Occipital lobe (tissue), 2 donors: Measurements from ENCODE around the gene KIFC3. TPM values are rescaled to one million over a fixed set of nuclear protein-coding genes. Genes with fewer than 3 reads are reported as not detected.
"Not testable (repeated sequence)": the region's sequence is repeated elsewhere in the genome, so short reads cannot be mapped to it uniquely, and the experiment has no call there.

Experiments
- DNase-seq: peaks from one replicate; lab custom pipeline; 2025; lab: John Stamatoyannopoulos, UW
- total RNA-seq: library from RNA; depleted of rRNA; stranded (reverse); fragments of >200 nt; gene quantifications from one replicate; pipeline ENCODE4 v1.2.3, GENCODE V29; 2014

The KIFC3 gene
- total RNA-seq, 1 donor from 2014 or later: 44.6 TPM

DNA sequence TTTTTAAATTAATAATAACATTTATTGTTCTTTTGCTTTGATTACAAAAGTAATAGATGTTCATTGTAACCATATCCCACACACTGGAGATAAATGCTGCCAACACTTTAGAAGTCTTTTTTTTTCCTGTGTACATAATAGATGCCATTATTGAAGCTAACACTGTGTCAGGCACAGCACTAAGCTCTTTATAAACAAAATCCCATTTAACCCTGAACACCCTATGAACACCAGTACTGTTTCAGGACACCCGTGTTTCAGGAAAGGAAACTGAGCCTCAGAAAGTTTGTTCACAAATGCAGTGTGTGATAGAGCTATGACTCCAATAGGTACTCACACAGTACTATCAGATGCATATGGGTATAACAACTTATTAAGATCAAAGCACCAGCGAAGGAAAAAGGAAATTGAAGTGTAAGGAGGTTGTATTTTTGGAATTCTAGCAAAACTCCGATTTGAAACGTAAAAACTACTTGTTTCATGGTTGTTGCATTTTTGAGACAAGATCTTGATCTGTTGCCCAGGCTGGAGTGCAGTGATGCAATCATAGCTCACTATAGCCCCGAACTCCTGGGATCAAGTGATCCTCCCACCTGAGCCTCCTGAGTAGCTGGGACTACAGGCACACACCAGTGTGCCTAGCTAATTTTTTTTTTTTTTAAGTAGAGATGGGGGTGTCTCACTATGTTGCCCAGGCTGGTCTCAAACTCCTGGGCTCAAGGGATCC lies 2.0 kb upstream of the KIFC3 start:
- no peak for DNase-seq

DNA sequence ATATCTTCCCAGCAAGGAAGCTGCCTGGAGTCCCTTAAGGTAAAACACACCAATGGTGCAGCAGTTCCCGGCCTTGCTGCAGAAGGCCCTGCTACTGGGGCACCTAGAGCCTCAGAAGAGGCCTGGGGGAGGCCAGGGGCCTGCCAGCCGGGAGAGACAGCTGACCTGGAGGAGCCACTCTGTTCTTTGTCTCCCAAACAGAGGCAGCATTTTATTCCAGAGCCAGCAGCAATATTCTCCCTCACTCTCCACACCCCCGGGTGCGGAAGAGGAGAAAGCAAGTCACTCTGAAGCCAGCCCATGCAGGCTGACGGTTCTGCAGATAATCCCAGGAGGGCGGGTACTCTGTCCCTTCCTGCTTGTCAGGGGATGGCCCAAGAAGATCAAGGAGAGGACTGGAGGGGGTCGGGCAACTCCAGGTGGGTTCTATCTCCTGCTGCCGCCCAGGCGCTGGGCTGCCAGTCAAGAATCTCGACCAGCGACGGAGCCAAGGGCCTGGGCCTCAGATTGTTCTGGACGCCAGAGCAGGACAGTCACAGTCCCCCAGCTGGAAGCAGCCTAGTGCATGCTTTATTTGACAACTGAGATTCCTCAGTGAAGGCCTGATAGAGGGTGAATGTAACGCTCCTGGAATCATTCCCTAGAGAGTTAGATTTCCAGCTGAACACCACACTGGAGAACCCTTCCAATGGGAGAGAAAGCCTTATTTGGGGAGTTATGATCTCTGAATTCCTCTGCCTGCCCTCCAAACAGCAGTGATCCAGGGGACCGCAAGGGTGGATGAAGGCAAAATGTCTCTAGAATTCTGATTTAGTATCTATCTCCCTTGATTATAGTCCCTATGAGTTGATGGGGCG lies 1.1 kb upstream of the KIFC3 start:
- peak; percentile 73 for DNase-seq

GRCh38 chr16:57801809-57802340 lies 416 bp downstream of the KIFC3 start:
- DNase-seq: no peak

GRCh38 chr16:57801098-57801808 lies 1.0 kb downstream of the KIFC3 start:
- DNase-seq: peak; percentile 18

DNA sequence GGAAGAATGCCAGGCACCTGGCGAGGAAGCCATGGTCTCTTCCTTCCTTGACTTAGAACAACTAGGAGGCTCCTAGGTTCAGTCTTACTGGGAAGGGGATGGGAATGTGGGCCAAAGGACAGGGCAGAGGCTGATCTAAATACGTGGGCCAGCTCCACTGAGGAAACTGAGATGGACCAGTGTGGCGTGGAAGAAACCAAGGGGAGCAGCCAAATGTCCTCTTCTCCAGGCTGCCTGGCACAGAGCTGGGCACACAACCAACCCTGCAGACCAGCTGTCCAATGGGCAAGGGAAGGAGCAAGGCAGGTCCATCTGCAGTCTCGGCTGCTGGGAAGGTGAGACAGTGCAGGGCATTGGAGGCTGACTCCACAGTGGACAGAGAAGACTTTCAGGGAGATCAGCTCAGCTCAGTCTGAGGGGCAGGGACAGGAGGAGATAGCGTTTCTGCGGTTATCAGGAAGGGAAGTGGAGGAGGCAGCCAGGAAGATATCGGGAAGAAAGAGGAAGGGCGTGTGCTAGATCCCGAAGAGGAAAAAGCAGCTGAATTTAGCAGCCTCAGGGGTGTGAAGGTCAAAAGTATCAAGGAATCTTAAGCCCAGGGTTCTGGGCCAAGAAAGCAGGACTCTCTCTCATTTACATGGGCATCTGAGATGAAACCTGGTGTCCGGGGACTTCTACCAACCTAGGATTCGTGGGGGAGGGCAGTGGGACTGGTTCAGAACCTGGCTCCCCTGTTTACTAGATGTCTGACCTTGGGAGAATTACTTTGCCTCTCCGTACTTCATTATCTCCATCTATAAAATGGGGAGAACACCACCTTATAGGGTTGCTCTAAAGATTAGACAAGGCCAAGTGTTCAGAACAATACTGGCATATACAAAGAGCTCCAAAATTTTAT lies 1.8 kb downstream of the KIFC3 start:
- no peak for DNase-seq

GRCh38 chr16:57799600-57800199 lies 2.6 kb downstream of the KIFC3 start:
- no peak for DNase-seq

DNA sequence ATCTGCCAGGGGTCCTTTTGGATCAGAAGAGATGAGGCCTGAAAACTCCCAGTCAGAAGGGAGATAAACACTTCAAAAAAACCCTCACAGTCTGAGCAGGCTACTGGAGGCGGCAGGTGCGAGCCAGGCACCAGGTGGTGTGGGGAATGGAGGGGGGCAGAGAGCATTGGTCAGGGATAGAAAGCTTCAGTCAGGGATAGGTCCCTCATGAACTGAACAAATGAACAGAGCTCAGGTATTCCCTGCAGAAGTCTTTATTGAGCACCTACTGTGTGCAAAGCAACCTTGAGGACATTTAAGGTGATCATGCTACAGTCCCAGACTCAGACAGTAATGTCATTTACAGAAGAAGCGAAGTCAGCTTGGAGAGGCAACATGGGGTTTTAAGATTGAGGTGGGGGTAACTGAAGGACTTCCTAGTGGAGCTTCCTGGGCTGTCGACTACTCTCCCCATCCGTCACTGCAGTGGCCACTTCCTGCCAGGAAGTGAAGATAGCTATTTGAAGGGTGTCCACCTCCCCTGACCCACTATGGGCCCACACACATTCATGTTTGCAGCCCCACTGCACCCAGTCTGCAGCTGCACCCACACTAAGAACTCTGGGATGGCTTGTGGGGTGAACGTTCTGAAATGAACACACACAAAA lies 3.2 kb downstream of the KIFC3 start:
- DNase-seq: no peak

DNA sequence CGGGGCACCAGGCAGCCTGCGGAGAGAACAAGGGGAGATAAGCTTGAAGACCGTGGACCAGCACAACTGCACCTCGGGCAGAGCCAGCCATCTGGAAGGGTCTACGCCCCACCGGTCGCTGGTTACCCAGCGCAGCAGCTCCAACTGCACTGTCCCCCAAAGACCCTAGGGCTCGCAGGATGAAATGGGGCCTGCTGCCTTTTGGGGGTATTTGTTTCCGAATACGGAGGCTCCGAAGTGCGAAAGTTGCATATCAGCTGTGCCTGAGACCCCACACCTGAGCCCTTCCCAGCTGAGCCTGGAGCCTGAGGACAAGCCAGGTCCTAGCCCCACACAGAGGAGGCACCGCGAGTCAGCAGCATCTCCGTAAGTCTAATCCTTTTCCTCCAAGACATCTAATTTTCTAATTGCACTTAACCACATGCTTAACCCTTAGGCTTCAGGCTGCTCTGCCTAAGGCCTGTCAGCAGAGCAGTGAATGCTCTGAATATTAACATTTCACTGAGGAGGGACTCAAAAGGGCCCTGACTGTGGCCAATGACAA lies 4.0 kb downstream of the KIFC3 start:
- no peak for DNase-seq

DNA sequence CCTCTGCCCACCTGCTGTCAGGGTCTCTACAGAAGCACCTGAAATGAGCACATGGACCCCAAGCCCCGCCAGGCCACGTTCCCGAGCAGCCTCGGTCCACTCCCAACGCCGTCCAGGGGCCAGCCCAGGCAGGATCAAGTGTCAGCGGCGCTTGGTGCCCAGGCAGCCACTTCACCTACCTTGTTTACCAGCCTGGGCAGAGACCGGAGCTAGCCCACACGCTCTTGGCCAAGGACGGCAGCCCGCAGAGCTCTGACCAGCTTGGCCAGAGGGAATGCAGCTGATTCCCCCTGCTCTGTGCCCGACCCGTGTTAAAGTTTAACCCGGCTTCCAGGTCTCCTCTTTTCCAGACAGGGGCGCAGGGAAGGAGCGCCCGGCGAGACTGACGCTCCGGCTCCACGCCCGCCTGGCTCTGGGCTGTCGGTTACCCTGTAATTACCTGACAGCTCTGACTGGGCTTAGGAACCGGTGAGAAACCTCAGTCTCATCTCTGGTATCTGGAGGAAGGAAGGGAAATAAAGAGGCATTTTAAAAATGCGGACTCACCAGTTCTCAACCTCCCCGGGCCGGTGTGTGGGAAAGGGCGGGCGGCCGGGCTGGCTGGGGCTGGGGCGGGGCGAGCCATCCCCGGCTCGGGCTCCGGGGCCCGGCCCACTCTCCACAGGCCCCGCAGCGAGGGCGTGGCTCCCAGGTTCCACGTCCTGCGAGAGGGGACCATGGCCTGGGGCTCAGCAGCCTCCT lies 4.6 kb downstream of the KIFC3 start:
- no peak for DNase-seq

DNA sequence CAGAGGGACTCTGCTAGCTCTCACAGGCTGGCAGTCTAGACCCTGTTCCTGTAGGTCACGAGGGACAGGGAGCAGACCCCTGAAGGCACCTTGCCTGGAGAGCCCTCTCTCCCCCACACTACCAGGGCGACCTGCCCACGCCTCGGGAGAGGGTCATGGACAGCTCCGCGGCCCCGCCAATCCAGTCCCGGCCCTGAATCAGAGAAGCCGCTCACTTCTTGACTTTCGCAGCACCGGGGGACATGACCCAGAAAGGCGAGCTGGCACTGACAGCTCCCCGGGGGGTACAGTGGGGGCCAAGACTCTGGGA lies 5.1 kb downstream of the KIFC3 start:
- DNase-seq: no peak

- not testable (repeated sequence) for DNase-seq
These were observed 6.3 kb downstream of the KIFC3 start for GRCh38 chr16:57796014-57796413.

DNA sequence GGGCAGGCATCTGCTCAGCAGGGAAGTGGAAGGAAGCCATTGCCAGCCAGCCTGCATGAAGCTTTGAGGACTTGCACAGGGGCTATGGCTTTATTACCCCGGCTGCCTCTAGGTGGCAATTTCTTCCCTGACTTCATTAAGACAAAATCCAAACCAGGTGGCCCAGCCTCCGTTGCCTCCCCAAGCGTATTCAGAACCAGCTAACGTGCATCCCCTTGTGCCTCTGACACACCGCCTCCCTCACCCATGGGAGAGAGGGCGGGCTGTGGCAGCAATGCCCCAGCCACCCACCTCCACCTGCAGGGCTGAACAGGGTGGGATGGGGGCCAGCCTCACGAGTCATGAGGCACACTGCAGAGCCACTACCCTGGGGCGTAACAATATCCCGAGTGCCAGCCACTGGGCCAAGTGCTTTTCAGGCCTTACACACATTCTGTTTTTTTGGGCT lies 6.8 kb downstream of the KIFC3 start:
- DNase-seq: no peak

DNA sequence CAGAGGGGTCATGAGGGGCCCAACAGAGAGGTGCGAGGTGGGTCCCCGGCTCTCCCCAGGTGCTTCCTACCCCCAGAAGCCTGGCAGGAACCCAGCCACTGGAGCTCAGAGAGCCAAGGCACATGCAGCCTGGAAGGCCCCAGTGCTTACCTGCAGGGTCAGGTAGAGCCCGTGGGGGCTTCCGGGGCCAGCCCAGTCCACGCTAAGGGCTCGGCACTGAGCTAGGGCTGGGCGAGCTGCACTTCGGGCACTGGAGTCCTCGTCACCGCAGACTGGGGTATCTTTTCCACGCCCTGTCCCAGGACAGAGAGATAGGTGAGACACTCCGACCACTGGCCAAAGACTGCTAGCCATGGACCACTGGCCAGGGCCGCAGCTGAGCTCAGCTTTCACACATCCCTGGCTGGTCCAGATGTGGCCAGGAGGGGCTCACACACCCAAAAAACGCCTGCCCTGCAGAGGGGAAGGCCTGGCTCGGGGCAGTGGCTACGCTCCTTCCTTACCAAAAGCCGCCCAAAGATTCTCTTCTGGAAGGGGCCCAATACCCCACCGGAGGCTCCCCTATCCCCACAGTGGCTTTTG lies 7.4 kb downstream of the KIFC3 start:
- DNase-seq: no peak

DNA sequence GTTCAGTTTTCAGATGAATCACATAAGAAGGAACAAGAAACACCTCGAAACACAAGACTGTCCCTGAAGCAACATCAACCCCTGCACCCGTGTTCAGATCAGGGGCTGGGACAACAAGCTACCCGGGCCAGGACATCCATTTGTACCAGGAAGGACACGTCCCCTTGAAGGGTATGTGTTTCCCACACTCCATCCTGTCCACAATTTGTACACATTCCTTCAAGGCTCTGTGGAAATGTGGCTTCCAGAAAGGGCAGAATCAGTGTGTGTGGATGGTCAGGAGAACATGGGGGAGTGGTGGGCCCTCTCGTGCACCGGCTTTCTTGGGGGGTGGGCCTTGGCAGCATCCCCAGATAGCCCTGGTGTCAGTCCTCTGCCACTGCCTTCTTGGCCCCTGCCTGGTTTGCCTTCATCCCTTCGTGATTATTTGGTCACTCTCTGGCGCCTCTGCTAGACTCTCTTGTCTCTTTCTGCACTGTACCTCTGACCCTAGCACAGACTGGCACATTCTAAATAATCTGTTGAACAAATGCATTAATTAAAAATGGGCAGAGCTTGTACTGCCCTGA lies 10.3 kb downstream of the KIFC3 start:
- no peak for DNase-seq

GRCh38 chr16:57791195-57791892 lies 10.9 kb downstream of the KIFC3 start:
- no peak for DNase-seq

- DNase-seq: no peak
These were observed 13.3 kb downstream of the KIFC3 start for GRCh38 chr16:57788951-57789350.

GRCh38 chr16:57788252-57788841 lies 13.9 kb downstream of the KIFC3 start:
- DNase-seq: no peak
